NCI-H1105 treated with DMSO at 0.1 percent for 48 hours (cell line): ENCODE data around the gene LEF1.
A peak's percentile ranks its signal among the peaks of the same experiment; 100 is the strongest.

ENCODE experiments used
- DNase-seq: peaks from one replicate; lab custom pipeline; 2025; lab: John Stamatoyannopoulos, UW

Gene LEF1

GRCh38 chr4:108109997-108110416 is 58.7 kb downstream of the LEF1 start:
- DNase-seq, result no peak

GRCh38 chr4:108109111-108109510 is 59.6 kb downstream of the LEF1 start:
- DNase-seq, result no peak

- no peak for DNase-seq
Measured at GRCh38 chr4:108107729-108108382, 60.9 kb downstream of the LEF1 start.

GRCh38 chr4:108107101-108107500 is 61.6 kb downstream of the LEF1 start:
- DNase-seq, result no peak

GRCh38 chr4:108106186-108106585 is 62.5 kb downstream of the LEF1 start:
- no peak for DNase-seq

- DNase-seq, result no peak
Measured at GRCh38 chr4:108103099-108103862, 65.5 kb downstream of the LEF1 start.

GRCh38 chr4:108100827-108101226 is 67.9 kb downstream of the LEF1 start:
- no peak for DNase-seq

- no peak for DNase-seq
Measured at GRCh38 chr4:108099838-108100237, 68.9 kb downstream of the LEF1 start.

- no peak for DNase-seq
Measured at GRCh38 chr4:108097990-108098553, 70.7 kb downstream of the LEF1 start.

- DNase-seq, result no peak
Measured at GRCh38 chr4:108094923-108095482, 73.7 kb downstream of the LEF1 start.

GRCh38 chr4:108094131-108094530 is 74.6 kb downstream of the LEF1 start:
- no peak for DNase-seq

GRCh38 chr4:108092288-108092687 is 76.4 kb downstream of the LEF1 start:
- DNase-seq, result no peak

- no peak for DNase-seq
Measured at GRCh38 chr4:108087293-108087967, 81.3 kb downstream of the LEF1 start.

- DNase-seq, result no peak
Measured at GRCh38 chr4:108081256-108081655, 87.5 kb downstream of the LEF1 start.

GRCh38 chr4:108080747-108081146 is 88.0 kb downstream of the LEF1 start:
- DNase-seq, result no peak

- DNase-seq, result no peak
Measured at GRCh38 chr4:108078024-108078733, 90.6 kb downstream of the LEF1 start.

GRCh38 chr4:108072300-108072699 is 96.4 kb downstream of the LEF1 start:
- peak; percentile 76 for DNase-seq

GRCh38 chr4:108070775-108071174 is 98.0 kb downstream of the LEF1 start:
- no peak for DNase-seq

GRCh38 chr4:108068442-108068841 is 100.3 kb downstream of the LEF1 start:
- no peak for DNase-seq

GRCh38 chr4:108060686-108061321 is 107.9 kb downstream of the LEF1 start:
- DNase-seq, result no peak

GRCh38 chr4:108060164-108060563 is 108.6 kb downstream of the LEF1 start:
- DNase-seq, result peak; percentile 11
